ENCODE measurements around the gene TNFRSF19. TPM values are rescaled to one million over a fixed set of nuclear protein-coding genes. Genes with fewer than 3 reads are reported as not detected.
A peak's percentile ranks its signal among the peaks of the same experiment; 100 is the strongest.
"Not testable (repeated sequence)": the region's sequence is repeated elsewhere in the genome, so short reads cannot be mapped to it uniquely, and the experiment has no call there.

Gene TNFRSF19
- total and polyA plus RNA-seq, 11 donors, result 9.1 to 35.7 (median 25.6) TPM

DNA sequence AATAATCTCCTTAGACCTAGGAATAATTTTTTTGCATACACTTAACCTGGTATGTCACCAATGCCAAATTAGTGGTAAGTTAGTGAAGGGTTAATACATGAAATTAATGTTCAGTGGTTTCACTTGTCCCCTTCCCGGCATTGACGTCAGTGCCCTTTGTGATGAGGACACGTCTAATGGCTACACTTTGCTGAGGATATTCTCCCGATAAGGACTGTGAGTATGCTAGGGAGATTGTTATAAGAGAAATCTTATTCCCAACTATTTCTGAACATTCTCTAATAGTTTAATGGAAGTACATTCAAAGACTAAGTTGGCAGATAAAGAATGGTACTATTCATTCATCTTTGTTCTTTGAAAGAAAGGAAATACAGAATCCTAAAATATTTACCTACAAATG, 102.4 kb downstream of the TNFRSF19 start:
- intact Hi-C loops (cut with DNase I), result no loop called here
- H3K36me3 ChIP-seq, result peaks cover 0 to 60% (median 15%) of the 10 kb centered on the region in 9 donors
- H3K4me3 ChIP-seq, result no peak overlapping the region
- TF ChIP-seq POLR2A (IDR thresholded peaks at IDR 0.05), result no peak
- TF ChIP-seq, protein P1, sequence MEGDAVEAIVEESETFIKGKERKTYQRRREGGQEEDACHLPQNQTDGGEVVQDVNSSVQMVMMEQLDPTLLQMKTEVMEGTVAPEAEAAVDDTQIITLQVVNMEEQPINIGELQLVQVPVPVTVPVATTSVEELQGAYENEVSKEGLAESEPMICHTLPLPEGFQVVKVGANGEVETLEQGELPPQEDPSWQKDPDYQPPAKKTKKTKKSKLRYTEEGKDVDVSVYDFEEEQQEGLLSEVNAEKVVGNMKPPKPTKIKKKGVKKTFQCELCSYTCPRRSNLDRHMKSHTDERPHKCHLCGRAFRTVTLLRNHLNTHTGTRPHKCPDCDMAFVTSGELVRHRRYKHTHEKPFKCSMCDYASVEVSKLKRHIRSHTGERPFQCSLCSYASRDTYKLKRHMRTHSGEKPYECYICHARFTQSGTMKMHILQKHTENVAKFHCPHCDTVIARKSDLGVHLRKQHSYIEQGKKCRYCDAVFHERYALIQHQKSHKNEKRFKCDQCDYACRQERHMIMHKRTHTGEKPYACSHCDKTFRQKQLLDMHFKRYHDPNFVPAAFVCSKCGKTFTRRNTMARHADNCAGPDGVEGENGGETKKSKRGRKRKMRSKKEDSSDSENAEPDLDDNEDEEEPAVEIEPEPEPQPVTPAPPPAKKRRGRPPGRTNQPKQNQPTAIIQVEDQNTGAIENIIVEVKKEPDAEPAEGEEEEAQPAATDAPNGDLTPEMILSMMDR (IDR thresholded peaks at IDR 0.05), result no peak
- H3K27me3 ChIP-seq, result no peaks in the 10 kb centered on the region
- ATAC-seq (peak; percentile 57 to 82 (median 75)), DNase-seq (peak in 2 of 5 donors; percentile 29 to 82)
- H3K4me1 ChIP-seq, result peaks cover 0 to 36% (median 17%) of the 10 kb centered on the region in 12 donors
- no peaks in the 10 kb centered on the region for H3K9me3 ChIP-seq
- 5 to 24% (median 15%) methylated on average over 4 of the region's 4 CpGs for whole genome bisulfite sequencing, 4 donors
- H3K27ac ChIP-seq, result peak overlapping the region in 11 of 12 donors; percentile 7 to 66 (median 46)

DNA sequence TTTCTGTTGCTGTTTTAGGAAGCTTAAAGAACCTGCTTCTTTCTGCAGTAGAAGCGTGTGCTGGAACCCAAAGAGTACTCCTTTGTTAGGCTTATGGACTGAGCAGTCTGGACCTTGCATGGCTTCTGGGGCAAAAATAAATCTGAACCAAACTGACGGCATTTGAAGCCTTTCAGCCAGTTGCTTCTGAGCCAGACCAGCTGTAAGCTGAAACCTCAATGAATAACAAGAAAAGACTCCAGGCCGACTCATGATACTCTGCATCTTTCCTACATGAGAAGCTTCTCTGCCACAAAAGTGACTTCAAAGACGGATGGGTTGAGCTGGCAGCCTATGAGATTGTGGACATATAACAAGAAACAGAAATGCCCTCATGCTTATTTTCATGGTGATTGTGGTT, 103.1 kb downstream of the TNFRSF19 start:
- DNase-seq, result no peak
- intact Hi-C loops (cut with DNase I), result no loop called here
- H3K4me1 ChIP-seq, result peaks cover 0 to 36% (median 17%) of the 10 kb centered on the region in 12 donors
- H3K27ac ChIP-seq, result peak overlapping the region in 11 of 12 donors; percentile 6 to 66 (median 46)
- no peak for TF ChIP-seq POLR2A (IDR thresholded peaks at IDR 0.05)
- TF ChIP-seq, protein P1 (IDR thresholded peaks at IDR 0.05), result no peak
- 41 to 74% (median 60%) methylated on average over 4 of the region's 4 CpGs for WGBS, 4 donors
- no peaks in the 10 kb centered on the region for H3K27me3 ChIP-seq
- no peak overlapping the region for H3K4me3 ChIP-seq
- H3K9me3 ChIP-seq, result peaks cover 0 to 5% (median 0%) of the 10 kb centered on the region in 12 donors
- peaks cover 0 to 53% (median 15%) of the 10 kb centered on the region in 9 donors for H3K36me3 ChIP-seq
- ATAC-seq, result peak in 3 of 4 donors; percentile 55 to 74 (median 69)

DNA sequence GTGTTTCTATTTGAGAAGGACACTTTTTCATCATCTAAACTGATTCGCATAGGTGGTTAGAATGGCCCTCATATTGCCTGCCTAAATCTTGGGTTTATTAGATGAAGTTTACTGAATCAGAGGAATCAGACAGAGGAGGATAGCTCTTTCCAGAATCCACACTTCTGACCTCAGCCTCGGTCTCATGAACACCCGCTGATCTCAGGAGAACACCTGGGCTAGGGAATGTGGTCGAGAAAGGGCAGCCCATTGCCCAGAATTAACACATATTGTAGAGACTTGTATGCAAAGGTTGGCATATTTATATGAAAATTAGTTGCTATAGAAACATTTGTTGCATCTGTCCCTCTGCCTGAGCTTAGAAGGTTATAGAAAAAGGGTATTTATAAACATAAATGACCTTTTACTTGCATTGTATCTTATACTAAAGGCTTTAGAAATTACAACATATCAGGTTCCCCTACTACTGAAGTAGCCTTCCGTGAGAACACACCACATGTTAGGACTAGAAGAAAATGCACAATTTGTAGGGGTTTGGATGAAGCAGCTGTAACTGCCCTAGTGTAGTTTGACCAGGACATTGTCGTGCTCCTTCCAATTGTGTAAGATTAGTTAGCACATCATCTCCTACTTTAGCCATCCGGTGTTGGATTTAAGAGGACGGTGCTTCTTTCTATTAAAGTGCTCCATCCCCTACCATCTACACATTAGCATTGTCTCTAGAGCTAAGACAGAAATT, 103.8 kb downstream of the TNFRSF19 start:
- Histone ChIP-seq H3K27ac (peak overlapping the region in 6 of 12 donors; percentile 1 to 66 (median 56)), H3K9me3 (peaks cover 0 to 5% (median 0%) of the 10 kb centered on the region in 12 donors), H3K36me3 (peaks cover 0 to 46% (median 13%) of the 10 kb centered on the region in 9 donors), H3K4me1 (peaks cover 0 to 36% (median 18%) of the 10 kb centered on the region in 12 donors), H3K4me3 (no peak overlapping the region), H3K27me3 (no peaks in the 10 kb centered on the region)
- intact Hi-C loops (cut with DNase I), result no loop called here
- ATAC-seq (no peak), DNase-seq (no peak)
- 84 to 90% (median 89%) methylated on average over 8 of the region's 8 CpGs for WGBS, 4 donors
- TF ChIP-seq, protein P1 (IDR thresholded peaks at IDR 0.05), result no peak
- TF ChIP-seq POLR2A (IDR thresholded peaks at IDR 0.05), result no peak

DNA sequence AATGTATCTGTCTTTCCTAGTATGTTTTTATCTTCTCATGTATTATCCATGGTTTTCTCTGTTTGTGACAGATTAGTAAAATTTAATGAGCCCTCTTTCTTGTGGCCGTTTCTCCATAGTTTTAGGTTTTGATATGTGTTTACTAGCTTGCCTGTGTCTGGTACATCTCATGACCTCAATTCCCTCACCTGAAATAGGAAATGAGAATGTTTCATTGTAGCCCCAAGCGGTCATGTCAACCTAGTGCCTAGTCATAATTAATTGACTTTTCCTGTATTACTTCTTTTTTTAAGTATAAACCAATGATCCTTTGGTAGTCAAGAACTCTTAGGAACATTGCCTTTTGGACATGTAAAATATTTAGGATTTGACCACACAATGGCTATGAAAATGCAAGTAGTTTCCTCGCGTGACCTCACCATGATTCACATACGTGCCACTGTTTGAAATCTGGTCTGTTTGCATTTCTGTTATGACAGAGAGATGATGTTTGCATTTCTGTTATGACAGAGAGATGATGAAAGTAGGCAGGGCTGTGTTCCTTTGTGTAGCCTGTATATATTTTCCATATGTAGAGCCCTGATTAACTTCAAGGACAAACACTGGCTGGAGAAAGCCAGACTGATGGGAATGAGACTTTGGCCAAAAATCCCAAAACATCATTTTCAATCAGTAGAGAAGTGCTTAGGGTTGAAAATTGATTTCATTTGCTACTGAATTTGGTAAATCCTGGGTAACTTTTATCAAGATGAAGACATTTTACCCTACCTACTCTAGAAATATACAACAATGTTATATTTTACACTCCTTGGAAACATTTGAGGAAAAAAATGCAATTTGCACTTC, 104.8 kb downstream of the TNFRSF19 start:
- no peak overlapping the region for H3K27ac ChIP-seq
- ATAC-seq, result no peak
- H3K9me3 ChIP-seq, result peaks cover 0 to 5% (median 0%) of the 10 kb centered on the region in 12 donors
- H3K36me3 ChIP-seq, result peaks cover 0 to 36% (median 13%) of the 10 kb centered on the region in 9 donors
- H3K4me3 ChIP-seq, result no peak overlapping the region
- 94 to 97% (median 96%) methylated on average over 5 of the region's 5 CpGs for WGBS, 4 donors
- intact Hi-C loops (cut with DNase I), result no loop called here
- peaks cover 0 to 36% (median 18%) of the 10 kb centered on the region in 12 donors for H3K4me1 ChIP-seq
- TF ChIP-seq, protein P1 (IDR thresholded peaks at IDR 0.05), result no peak
- no peak for TF ChIP-seq POLR2A (IDR thresholded peaks at IDR 0.05)
- DNase-seq, result no peak
- H3K27me3 ChIP-seq, result no peaks in the 10 kb centered on the region

DNA sequence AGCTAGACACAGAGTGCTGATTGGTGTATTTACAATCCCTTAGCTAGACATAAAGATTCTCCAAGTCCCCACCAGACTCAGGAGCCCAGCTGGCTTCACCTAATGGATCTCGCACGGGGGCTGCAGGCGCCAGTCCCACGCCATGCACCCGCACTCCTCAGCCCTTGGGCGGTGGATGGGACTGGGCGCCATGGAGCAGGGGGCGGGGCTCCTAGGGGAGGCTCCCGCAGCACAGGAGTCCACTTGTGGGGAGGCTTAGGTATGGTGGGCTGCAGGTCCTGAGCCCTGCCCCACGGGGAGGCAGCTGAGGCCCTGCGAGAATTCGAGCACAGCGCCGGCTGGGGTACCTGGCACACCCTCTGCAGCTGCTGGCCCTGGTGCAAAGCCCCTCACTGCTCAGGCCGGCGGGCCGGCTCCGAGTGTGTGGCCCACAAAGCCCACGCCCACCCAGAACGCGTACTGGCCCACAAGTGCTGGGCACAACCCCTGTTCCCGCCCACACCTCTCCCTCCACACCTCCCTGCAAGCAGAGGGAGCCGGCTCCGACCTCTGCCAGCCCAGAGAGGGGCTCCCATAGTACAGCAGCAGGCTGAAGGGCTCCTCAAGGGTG, 107.6 kb downstream of the TNFRSF19 start:
- H3K4me3 ChIP-seq; H3K27me3 ChIP-seq; intact Hi-C loops (cut with DNase I); DNase-seq; H3K27ac ChIP-seq; H3K9me3 ChIP-seq: not testable (repeated sequence)
- ATAC-seq, result peak in 1 of 4 donors; percentile 37
- 95 to 98% (median 97%) methylated on average over 20 to 24 of the region's 24 CpGs for WGBS, 4 donors
- peaks cover 0 to 28% (median 13%) of the 10 kb centered on the region in 9 donors for H3K36me3 ChIP-seq
- peaks cover 0 to 16% (median 7%) of the 10 kb centered on the region in 12 donors for H3K4me1 ChIP-seq

All from heart left ventricle (tissue), 16 donors.